PC-3 (cell line): ENCODE measurements around the gene SUCO.

ENCODE experiments used
- EZH2 ChIP-seq: fragments of 300-600 bp; sonication (generic); IDR thresholded peaks from one replicate; pipeline ENCODE4 v1.6.1; 2017; ENCODE audit warnings: antibody characterized with exemption, mild to moderate bottlenecking, low read length; ENCODE audit not compliant: unreplicated experiment
- EZH2phosphoT487 ChIP-seq: fragments of 300-600 bp; sonication (generic); IDR thresholded peaks from 2 replicates; pipeline ENCODE4 v1.6.1; 2018; ENCODE audit warnings: mild to moderate bottlenecking, antibody characterized with exemption, low read length, borderline replicate concordance
- TF ChIP-seq, protein P1 (sequence below): fragments of 300-600 bp; sonication (generic); conservative IDR thresholded peaks from 2 replicates; pipeline ENCODE4 v1.5.1; 2017; ENCODE audit warnings: antibody characterized with exemption, low read depth, mild to moderate bottlenecking, low read length

GRCh38 chr1:172514108-172514507 is 18.8 kb upstream of the SUCO start:
- TF ChIP-seq, protein P1, sequence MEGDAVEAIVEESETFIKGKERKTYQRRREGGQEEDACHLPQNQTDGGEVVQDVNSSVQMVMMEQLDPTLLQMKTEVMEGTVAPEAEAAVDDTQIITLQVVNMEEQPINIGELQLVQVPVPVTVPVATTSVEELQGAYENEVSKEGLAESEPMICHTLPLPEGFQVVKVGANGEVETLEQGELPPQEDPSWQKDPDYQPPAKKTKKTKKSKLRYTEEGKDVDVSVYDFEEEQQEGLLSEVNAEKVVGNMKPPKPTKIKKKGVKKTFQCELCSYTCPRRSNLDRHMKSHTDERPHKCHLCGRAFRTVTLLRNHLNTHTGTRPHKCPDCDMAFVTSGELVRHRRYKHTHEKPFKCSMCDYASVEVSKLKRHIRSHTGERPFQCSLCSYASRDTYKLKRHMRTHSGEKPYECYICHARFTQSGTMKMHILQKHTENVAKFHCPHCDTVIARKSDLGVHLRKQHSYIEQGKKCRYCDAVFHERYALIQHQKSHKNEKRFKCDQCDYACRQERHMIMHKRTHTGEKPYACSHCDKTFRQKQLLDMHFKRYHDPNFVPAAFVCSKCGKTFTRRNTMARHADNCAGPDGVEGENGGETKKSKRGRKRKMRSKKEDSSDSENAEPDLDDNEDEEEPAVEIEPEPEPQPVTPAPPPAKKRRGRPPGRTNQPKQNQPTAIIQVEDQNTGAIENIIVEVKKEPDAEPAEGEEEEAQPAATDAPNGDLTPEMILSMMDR: no peak
- no peak for TF ChIP-seq EZH2phosphoT487
- no peak for TF ChIP-seq EZH2
